MCF 10A (cell line): ENCODE data around the gene KLHL3. TPM values are rescaled to one million over a fixed set of nuclear protein-coding genes. Genes with fewer than 3 reads are reported as not detected.

Experiments used
- BruUV-seq: library from RNA; stranded (reverse); fragments of 400-500 nt; replicated peaks from 2 replicates; lab custom pipeline; 2021; lab: Mats Ljungman, UMichigan
- CTCF ChIA-PET: fragments of 300-600 bp; sonication (Branson Sonifier 250); formaldehyde crosslinking; extraction: SDS; loops from one replicate; lab custom pipeline; 2021; ENCODE audit warnings: antibody characterized with exemption, inconsistent platforms; lab: Yijun Ruan, JAX
- POLR2A ChIA-PET: fragments of 300-600, 350-650 bp; sonication (Branson Sonifier 250); formaldehyde crosslinking; extraction: SDS; loops from one replicate; lab custom pipeline; 2020; ENCODE audit warnings: antibody characterized with exemption, inconsistent platforms; lab: Yijun Ruan, JAX
- DNase-seq: peaks from one replicate; pipeline ENCODE4 v3.0.0-alpha.2; 2018; ENCODE audit not compliant: unreplicated experiment
- H3K27ac Mint-ChIP-seq: one replicate; pipeline ENCODE4 v1.8.0; 2022; ENCODE audit warnings: mild to moderate bottlenecking, low read depth, mixed read lengths; ENCODE audit not compliant: unreplicated experiment
- H3K27me3 Mint-ChIP-seq: one replicate; pipeline ENCODE4 v1.8.0; 2022; ENCODE audit warnings: mixed read lengths; ENCODE audit not compliant: insufficient read depth, unreplicated experiment
- H3K36me3 Mint-ChIP-seq: one replicate; pipeline ENCODE4 v1.8.0; 2022; ENCODE audit warnings: mild to moderate bottlenecking, moderate library complexity, mixed read lengths; ENCODE audit not compliant: insufficient read depth, unreplicated experiment
- H3K4me1 Mint-ChIP-seq: one replicate; pipeline ENCODE4 v1.8.0; 2022; ENCODE audit warnings: mixed read lengths; ENCODE audit not compliant: insufficient read depth, unreplicated experiment
- H3K4me3 Mint-ChIP-seq: one replicate; pipeline ENCODE4 v1.8.0; 2022; ENCODE audit warnings: mild to moderate bottlenecking, moderate library complexity, mixed read lengths; ENCODE audit not compliant: unreplicated experiment
- H3K9me3 Mint-ChIP-seq: one replicate; pipeline ENCODE4 v1.8.0; 2022; ENCODE audit warnings: mixed read lengths; ENCODE audit not compliant: unreplicated experiment
- intact Hi-C: fragments of 100-400 bp; cut with micrococcal nuclease; formaldehyde crosslinking; loops from 2 replicates; pipeline ENCODE4 v1.14.1; 2022
- total RNA-seq: library from RNA; stranded (reverse); gene quantifications from 2 replicates; pipeline ENCODE4 v1.2.3, GENCODE V29; 2022
- TF ChIP-seq, protein P1 (sequence below): fragments of 200-600 bp; IDR thresholded peaks from one replicate; pipeline ENCODE4 v1.8.0; 2022; ENCODE audit warnings: antibody characterized with exemption, mild to moderate bottlenecking; ENCODE audit not compliant: unreplicated experiment

The KLHL3 gene
- total RNA-seq, 1 experiment from 2014 or later, result 0.49 TPM

GRCh38 chr5:137738947-137739346 is 3.1 kb upstream of the KLHL3 start:
- intact Hi-C loops, result no loop called here
- no peak overlapping the region for H3K4me3 Mint-ChIP-seq
- H3K4me1 Mint-ChIP-seq, result no peaks in the 10 kb centered on the region
- CTCF ChIA-PET, result interaction anchor here (0.5 to 16.9 kb wide), 5 partner anchors 12 to 198 kb away, joined by 3 to 690 read pairs (median 48); no protein-coding TSS in a partner anchor
- no peak for DNase-seq
- no peaks in the 10 kb centered on the region for H3K36me3 Mint-ChIP-seq
- POLR2A ChIA-PET, result interaction anchor here (1.2 kb wide), 1 partner anchor 10 kb away, joined by 5 read pairs; no protein-coding TSS in a partner anchor
- H3K27ac Mint-ChIP-seq, result no peak overlapping the region
- BruUV-seq, result no TSS peak
- TF ChIP-seq, protein P1, sequence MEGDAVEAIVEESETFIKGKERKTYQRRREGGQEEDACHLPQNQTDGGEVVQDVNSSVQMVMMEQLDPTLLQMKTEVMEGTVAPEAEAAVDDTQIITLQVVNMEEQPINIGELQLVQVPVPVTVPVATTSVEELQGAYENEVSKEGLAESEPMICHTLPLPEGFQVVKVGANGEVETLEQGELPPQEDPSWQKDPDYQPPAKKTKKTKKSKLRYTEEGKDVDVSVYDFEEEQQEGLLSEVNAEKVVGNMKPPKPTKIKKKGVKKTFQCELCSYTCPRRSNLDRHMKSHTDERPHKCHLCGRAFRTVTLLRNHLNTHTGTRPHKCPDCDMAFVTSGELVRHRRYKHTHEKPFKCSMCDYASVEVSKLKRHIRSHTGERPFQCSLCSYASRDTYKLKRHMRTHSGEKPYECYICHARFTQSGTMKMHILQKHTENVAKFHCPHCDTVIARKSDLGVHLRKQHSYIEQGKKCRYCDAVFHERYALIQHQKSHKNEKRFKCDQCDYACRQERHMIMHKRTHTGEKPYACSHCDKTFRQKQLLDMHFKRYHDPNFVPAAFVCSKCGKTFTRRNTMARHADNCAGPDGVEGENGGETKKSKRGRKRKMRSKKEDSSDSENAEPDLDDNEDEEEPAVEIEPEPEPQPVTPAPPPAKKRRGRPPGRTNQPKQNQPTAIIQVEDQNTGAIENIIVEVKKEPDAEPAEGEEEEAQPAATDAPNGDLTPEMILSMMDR, result no peak
- H3K9me3 Mint-ChIP-seq, result peaks cover 9% of the 10 kb centered on the region
- H3K27me3 Mint-ChIP-seq, result no peaks in the 10 kb centered on the region

DNA sequence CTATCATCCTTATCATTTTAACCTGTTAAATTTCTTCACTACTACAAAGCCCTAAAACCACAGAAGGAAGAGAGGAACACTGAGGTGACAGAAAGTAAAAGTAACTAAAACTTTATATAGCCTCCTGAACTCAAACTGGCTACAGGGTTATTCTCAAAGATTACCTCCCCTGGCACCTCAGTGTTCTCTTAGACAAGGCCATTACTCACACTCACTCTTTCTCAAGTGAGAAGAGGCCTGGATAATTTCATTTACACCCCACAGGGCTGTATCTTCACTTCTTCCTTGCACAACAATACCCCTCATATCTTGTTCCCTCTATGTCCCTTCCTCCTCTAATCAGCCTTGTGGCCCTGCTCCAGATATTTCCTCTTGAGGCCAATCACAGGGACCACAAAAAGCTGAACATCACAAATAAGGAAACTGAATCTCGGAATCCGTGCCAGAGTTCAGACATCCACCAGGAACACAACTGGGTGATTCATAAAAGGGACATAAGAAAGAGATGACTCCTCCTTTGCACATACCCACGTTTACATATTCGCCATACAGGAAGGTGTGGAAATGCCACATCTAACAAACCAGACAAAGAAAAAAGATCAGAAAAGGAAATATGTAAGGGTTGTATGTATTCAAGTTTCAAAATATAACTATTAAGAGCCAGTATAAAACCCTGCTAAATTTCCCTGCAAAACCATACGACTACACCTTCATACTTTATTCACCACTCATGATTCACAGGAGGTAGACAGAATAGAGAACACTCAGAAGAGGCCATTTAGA is 1.7 kb upstream of the KLHL3 start:
- Mint-ChIP-seq H3K27me3 (no peaks in the 10 kb centered on the region), H3K27ac (no peak overlapping the region), H3K4me3 (no peak overlapping the region), H3K4me1 (no peaks in the 10 kb centered on the region), H3K36me3 (no peaks in the 10 kb centered on the region), H3K9me3 (peaks cover 9% of the 10 kb centered on the region)
- BruUV-seq, result no TSS peak
- intact Hi-C loops, result no loop called here
- ChIA-PET POLR2A (no interaction called here), CTCF (interaction anchor here (0.6 to 16.9 kb wide), 9 partner anchors 14 to 340 kb away, joined by 3 to 690 read pairs (median 5); no protein-coding TSS in a partner anchor)
- TF ChIP-seq, protein P1, result no peak
- no peak for DNase-seq

DNA sequence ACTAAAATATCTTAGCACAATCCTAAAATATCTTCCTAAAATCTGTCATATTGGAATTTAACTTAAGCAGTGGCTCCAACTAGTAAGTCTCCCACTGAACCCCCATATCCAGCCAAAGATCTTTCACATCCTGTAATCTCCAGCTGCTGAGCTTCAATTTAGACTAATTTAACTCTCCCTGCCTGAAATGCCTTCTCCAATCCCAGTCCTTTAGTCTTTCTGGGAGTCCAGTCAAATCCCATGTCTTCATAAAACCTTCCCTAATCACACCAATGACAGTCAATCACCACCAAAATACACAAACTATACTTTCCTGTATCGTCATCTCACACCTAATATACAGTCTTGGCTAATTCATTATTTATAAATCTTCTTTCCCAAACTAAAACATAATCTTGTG is 607 bp upstream of the KLHL3 start:
- intact Hi-C loops, result no loop called here
- BruUV-seq, result no TSS peak
- Mint-ChIP-seq H3K36me3 (no peaks in the 10 kb centered on the region), H3K4me1 (no peaks in the 10 kb centered on the region), H3K27ac (no peak overlapping the region), H3K27me3 (no peaks in the 10 kb centered on the region), H3K4me3 (no peak overlapping the region), H3K9me3 (peaks cover 9% of the 10 kb centered on the region)
- CTCF ChIA-PET, result interaction anchor here (0.5 to 16.9 kb wide), 9 partner anchors 10 to 341 kb away, joined by 3 to 690 read pairs (median 6); no protein-coding TSS in a partner anchor
- no peak for DNase-seq
- POLR2A ChIA-PET, result interaction anchor here (0.7 kb wide), 1 partner anchor 98 kb away, joined by 3 read pairs; no protein-coding TSS in a partner anchor
- TF ChIP-seq, protein P1, result no peak

DNA sequence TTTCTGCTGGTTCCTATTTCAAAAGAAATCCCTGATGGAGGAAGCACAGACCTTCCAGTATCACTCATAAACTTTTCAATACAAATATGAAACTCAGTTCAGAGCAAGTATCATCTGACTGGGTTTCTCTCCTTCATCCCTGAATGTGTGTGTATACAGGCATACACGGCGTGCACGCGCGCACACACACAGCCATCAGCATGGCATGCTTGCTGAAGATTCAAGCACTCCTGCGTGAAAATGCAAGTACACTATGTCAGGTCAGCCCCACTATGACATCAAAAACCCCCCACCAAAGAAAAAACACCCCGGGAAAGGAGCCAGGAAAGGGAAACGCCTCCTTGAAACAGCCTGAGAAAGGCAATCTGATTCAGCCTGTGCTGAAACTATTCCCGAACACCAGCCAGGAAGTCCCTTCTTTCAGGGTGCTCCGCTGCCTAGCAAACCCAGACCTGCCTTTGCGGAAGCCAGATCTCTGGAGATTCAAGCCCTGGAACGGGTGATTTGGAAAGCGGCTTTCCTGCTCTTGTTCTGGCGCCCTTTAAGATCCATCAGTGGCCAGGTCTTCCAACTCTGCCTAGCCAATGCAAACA is 831 bp downstream of the KLHL3 start:
- BruUV-seq, result no TSS peak
- no peak overlapping the region for H3K4me3 Mint-ChIP-seq
- no peak for DNase-seq
- H3K27me3 Mint-ChIP-seq, result no peaks in the 10 kb centered on the region
- TF ChIP-seq, protein P1, result no peak
- no peaks in the 10 kb centered on the region for H3K36me3 Mint-ChIP-seq
- peaks cover 4% of the 10 kb centered on the region for H3K4me1 Mint-ChIP-seq
- ChIA-PET CTCF (interaction anchor here (0.9 to 16.9 kb wide), 6 partner anchors 7 to 415 kb away, joined by 3 to 690 read pairs (median 34); no protein-coding TSS in a partner anchor), POLR2A (interaction anchor here (0.7 kb wide), 1 partner anchor 409 kb away, joined by 3 read pairs; no protein-coding TSS in a partner anchor)
- H3K27ac Mint-ChIP-seq, result no peak overlapping the region
- intact Hi-C loops, result no loop called here
- peaks cover 9% of the 10 kb centered on the region for H3K9me3 Mint-ChIP-seq
